IPS-18a (cell line): ENCODE data around the gene WDR20.
A peak's percentile ranks its signal among the peaks of the same experiment; 100 is the strongest.
"Not testable (repeated sequence)": the region's sequence is repeated elsewhere in the genome, so short reads cannot be mapped to it uniquely, and the experiment has no call there.

Experiments used
- H3K27ac ChIP-seq: one replicate; pipeline ENCODE4 v1.5.1; 2013; ENCODE audit warnings: low read length
- H3K27me3 ChIP-seq: one replicate; pipeline ENCODE4 v1.6.1; 2013; ENCODE audit warnings: mild to moderate bottlenecking, low read length; ENCODE audit not compliant: control insufficient read depth, insufficient read depth
- H3K36me3 ChIP-seq: one replicate; pipeline ENCODE4 v1.6.1; 2013; ENCODE audit warnings: low read depth, low read length; ENCODE audit not compliant: control insufficient read depth
- H3K4me1 ChIP-seq: one replicate; pipeline ENCODE4 v1.6.1; 2013; ENCODE audit warnings: low read depth, low read length; ENCODE audit not compliant: control insufficient read depth
- H3K4me3 ChIP-seq: one replicate; pipeline ENCODE4 v1.5.1; 2013; ENCODE audit warnings: low read length
- H3K9ac ChIP-seq: one replicate; pipeline ENCODE4 v1.6.1; 2013; ENCODE audit warnings: mild to moderate bottlenecking, low read length, moderate library complexity
- H3K9me3 ChIP-seq: one replicate; pipeline ENCODE4 v1.6.1; 2013; ENCODE audit warnings: low read depth, low read length; ENCODE audit not compliant: control insufficient read depth

Gene WDR20

GRCh38 chr14:102135456-102135855 lies 4.2 kb upstream of the WDR20 start:
- not testable (repeated sequence) for H3K4me3 ChIP-seq, H3K9me3 ChIP-seq, H3K27ac ChIP-seq, H3K9ac ChIP-seq, H3K36me3 ChIP-seq, H3K4me1 ChIP-seq, H3K27me3 ChIP-seq

- H3K9ac ChIP-seq: peak overlapping the region; percentile 76
- H3K4me1 ChIP-seq: peaks cover 14% of the 10 kb centered on the region
- no peak overlapping the region for H3K27ac ChIP-seq
- peak overlapping the region; percentile 93 for H3K4me3 ChIP-seq
- no peaks in the 10 kb centered on the region for H3K36me3 ChIP-seq
- no peaks in the 10 kb centered on the region for H3K9me3 ChIP-seq
- H3K27me3 ChIP-seq: no peaks in the 10 kb centered on the region
Observed at GRCh38 chr14:102138535-102138934, 1.2 kb upstream of the WDR20 start.

DNA sequence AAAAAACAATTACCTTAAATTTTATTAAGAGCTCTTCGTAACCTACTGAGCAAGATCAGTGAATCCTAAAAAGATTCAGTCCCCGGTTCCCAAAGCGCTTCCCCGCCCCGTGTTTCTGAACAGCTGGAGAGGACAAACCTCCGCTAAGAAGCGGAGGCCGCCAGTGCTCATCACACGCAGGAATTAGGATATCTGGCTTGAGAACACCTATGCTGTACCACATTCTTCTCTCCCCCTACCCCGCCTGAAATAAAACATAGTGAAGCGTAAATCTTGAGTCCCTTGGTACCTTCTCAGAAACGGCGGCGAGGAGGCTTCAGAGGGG lies 774 bp upstream of the WDR20 start:
- H3K36me3 ChIP-seq: no peaks in the 10 kb centered on the region
- peak overlapping the region; percentile 76 for H3K9ac ChIP-seq
- H3K27ac ChIP-seq: no peak overlapping the region
- H3K4me3 ChIP-seq: peak overlapping the region; percentile 93
- H3K9me3 ChIP-seq: no peaks in the 10 kb centered on the region
- no peaks in the 10 kb centered on the region for H3K27me3 ChIP-seq
- H3K4me1 ChIP-seq: peaks cover 14% of the 10 kb centered on the region

DNA sequence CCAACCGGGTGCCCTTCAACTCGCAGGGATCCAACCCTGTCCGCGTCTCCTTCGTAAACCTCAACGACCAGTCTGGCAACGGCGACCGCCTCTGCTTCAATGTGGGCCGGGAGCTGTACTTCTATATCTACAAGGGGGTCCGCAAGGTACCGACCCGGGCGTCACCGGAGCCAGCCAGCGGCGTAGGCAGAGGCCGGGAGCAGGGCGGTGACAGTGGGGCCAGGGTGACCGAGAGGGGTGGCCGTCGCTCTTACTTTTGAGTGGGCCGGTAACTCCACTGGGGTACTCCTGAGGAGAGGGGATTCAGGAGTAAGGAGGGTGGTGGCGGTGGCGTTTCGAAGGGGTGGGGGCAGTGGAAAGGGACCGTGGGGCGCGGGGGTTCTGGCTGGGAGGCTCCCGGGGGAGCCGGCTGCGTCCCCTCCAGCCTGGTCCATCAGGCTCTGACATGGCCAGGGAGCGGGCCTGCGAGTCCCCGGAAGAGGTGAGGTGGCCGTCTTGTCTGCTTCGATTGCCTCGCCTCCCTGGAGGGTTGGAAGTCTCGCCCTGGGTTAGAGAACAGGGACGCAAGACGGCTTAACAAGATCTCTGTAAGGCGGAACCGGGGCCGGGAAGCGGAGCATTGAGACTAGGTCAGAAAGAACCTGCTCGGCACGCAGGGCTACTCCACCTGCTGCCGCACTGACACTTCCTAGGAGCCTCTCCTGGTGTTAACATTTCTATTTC lies 491 bp downstream of the WDR20 start:
- Histone ChIP-seq H3K36me3 (peaks cover 3% of the 10 kb centered on the region), H3K4me1 (peaks cover 14% of the 10 kb centered on the region), H3K27ac (no peak overlapping the region), H3K27me3 (no peaks in the 10 kb centered on the region), H3K9ac (peak overlapping the region; percentile 76), H3K9me3 (no peaks in the 10 kb centered on the region), H3K4me3 (peak overlapping the region; percentile 93)

DNA sequence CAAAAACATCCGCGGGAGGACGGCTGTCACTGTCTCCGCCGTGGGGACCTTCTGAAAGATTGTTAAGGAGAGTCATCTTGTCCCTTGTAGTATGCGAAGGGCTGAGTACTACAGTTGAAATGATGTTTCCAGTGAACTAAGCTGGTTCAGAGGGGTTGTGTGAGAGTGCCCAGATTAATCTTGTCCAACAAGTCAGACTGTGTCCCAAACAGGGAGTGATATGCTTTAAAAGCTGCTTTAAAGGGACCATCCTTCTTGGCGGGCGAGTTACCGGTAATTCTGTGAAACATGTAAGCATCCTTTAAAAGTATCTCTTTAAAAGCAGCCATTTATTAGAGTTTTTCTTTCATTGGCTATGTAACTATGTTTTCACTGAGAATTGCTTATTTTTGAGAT lies 1.1 kb downstream of the WDR20 start:
- Histone ChIP-seq H3K9me3 (no peaks in the 10 kb centered on the region), H3K36me3 (peaks cover 3% of the 10 kb centered on the region), H3K4me3 (peak overlapping the region; percentile 93), H3K27ac (no peak overlapping the region), H3K27me3 (no peaks in the 10 kb centered on the region), H3K4me1 (peaks cover 14% of the 10 kb centered on the region), H3K9ac (peak overlapping the region; percentile 76)

DNA sequence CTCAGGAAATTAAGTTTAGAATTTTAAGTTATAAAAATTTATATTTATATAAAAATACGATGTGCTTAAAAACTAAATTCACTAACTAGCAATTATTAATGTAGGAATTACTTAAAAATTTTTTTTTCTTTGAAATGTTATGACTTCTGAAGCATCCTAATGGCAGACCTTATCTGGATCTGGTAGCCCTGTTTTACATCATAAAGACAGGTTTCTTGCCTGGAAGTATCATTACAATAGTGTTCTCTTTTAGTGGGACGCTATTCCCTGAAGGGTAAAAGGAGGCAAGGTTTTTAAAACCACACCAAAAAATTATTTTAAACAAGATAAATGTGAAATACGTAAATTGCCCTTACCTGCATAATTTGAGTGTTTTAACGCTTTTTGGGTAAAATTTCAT lies 2.1 kb downstream of the WDR20 start:
- Histone ChIP-seq H3K36me3 (peaks cover 3% of the 10 kb centered on the region), H3K9ac (no peak overlapping the region), H3K27ac (no peak overlapping the region), H3K27me3 (no peaks in the 10 kb centered on the region), H3K4me1 (peaks cover 14% of the 10 kb centered on the region), H3K9me3 (no peaks in the 10 kb centered on the region), H3K4me3 (peak overlapping the region; percentile 93)

GRCh38 chr14:102144914-102145313 lies 5.2 kb downstream of the WDR20 start:
- Histone ChIP-seq H3K4me3 (no peak overlapping the region), H3K36me3 (peaks cover 3% of the 10 kb centered on the region), H3K9me3 (no peaks in the 10 kb centered on the region), H3K9ac (no peak overlapping the region), H3K27ac (no peak overlapping the region), H3K4me1 (peaks cover 20% of the 10 kb centered on the region), H3K27me3 (no peaks in the 10 kb centered on the region)

DNA sequence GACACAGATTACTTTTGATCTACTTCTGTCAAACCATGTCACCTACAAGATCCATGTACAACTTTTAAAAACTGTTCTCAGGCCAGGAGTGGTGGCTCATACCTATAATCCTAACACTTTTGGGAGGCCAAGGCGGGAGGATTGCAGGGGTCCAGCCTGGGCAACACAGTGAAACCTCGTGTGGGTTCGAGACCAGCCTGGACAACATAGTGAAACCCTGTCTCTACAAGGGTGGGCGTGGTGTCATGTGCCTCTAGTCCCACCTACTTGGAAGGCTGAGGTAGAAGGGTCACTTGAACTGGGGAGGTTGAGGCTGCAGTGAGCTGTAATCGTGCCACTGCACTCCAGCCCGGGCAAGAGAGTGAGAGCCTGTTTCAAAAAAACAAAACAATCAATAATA lies 5.7 kb downstream of the WDR20 start:
- peaks cover 20% of the 10 kb centered on the region for H3K4me1 ChIP-seq
- H3K9ac ChIP-seq: no peak overlapping the region
- no peaks in the 10 kb centered on the region for H3K9me3 ChIP-seq
- no peaks in the 10 kb centered on the region for H3K27me3 ChIP-seq
- peaks cover 3% of the 10 kb centered on the region for H3K36me3 ChIP-seq
- H3K27ac ChIP-seq: no peak overlapping the region
- H3K4me3 ChIP-seq: no peak overlapping the region

GRCh38 chr14:102146423-102146822 lies 6.7 kb downstream of the WDR20 start:
- no peaks in the 10 kb centered on the region for H3K9me3 ChIP-seq
- no peak overlapping the region for H3K9ac ChIP-seq
- no peak overlapping the region for H3K4me3 ChIP-seq
- peaks cover 14% of the 10 kb centered on the region for H3K4me1 ChIP-seq
- H3K36me3 ChIP-seq: peaks cover 3% of the 10 kb centered on the region
- no peaks in the 10 kb centered on the region for H3K27me3 ChIP-seq
- H3K27ac ChIP-seq: no peak overlapping the region

DNA sequence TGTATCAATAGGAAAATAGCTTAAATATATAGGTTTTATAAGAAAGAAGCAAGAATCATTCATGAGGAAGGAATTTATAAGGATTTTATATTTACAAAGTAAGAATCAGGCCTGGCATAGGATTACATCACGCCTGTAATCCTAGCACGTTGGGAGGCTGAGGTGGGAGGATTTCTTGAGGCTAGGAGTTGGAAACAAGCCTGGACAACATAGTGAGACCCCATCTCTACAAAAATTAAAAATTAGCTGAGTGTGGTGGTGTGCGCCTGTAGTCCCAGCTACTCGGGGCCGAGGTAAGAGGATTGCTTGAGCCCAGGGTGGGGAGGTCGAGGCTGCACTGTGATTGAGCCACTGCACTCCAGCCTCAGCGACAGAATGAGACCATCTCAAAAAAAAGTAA lies 10.4 kb downstream of the WDR20 start:
- H3K9me3 ChIP-seq: no peaks in the 10 kb centered on the region
- H3K27ac ChIP-seq: no peak overlapping the region
- H3K36me3 ChIP-seq: peaks cover under 1% of the 10 kb centered on the region
- no peak overlapping the region for H3K4me3 ChIP-seq
- H3K9ac ChIP-seq: no peak overlapping the region
- H3K4me1 ChIP-seq: peaks cover 9% of the 10 kb centered on the region
- no peaks in the 10 kb centered on the region for H3K27me3 ChIP-seq

GRCh38 chr14:102150744-102151143 lies 11.0 kb downstream of the WDR20 start:
- Histone ChIP-seq H3K4me1 (peaks cover 11% of the 10 kb centered on the region), H3K4me3 (no peak overlapping the region), H3K36me3 (no peaks in the 10 kb centered on the region), H3K27me3 (no peaks in the 10 kb centered on the region), H3K9me3 (no peaks in the 10 kb centered on the region), H3K9ac (no peak overlapping the region), H3K27ac (no peak overlapping the region)

DNA sequence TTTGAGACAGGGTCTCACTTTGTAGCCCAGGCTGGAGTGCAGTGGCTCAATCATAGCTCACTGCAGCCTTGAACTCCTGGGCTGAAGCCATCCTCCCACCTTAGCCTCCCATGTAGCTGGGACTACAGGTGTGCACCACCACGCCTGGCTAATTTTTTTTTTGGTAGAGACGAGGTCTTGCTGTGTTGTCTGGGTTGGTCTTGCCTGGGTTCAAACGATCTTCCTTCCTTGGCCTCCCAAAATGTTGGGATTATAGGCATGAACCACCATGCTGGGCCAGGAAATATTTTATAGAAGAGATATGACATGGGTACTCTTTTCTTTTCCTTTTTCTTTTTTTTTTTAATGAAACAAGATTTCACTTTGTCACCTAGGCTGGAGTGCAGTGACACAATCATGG lies 11.7 kb downstream of the WDR20 start:
- not testable (repeated sequence) for H3K4me3 ChIP-seq, H3K27ac ChIP-seq, H3K9ac ChIP-seq, H3K27me3 ChIP-seq, H3K9me3 ChIP-seq, H3K36me3 ChIP-seq
- peaks cover 11% of the 10 kb centered on the region for H3K4me1 ChIP-seq
